B cell (primary cell): ENCODE results near the gene RERE. TPM values are rescaled to one million over a fixed set of nuclear protein-coding genes. Genes with fewer than 3 reads are reported as not detected.
"Not testable (repeated sequence)": the region's sequence is repeated elsewhere in the genome, so short reads cannot be mapped to it uniquely, and the experiment has no call there.

ENCODE experiments used
- ATAC-seq: fragments of 200-7000 bp; cut with Tn5 transposase; one replicate; pipeline ENCODE4 v1.10.0; 2021; ENCODE audit warnings: low read depth, mild to moderate bottlenecking, moderate number of reproducible peaks, moderate library complexity
- CTCF ChIA-PET: fragments of 350-600 bp; sonication (Branson Sonifier 250); formaldehyde crosslinking; loops from one replicate; lab custom pipeline; 2021; ENCODE audit warnings: antibody characterized with exemption, inconsistent platforms; lab: Charles Lee
- POLR2A ChIA-PET: fragments of 350-600 bp; sonication (Branson Sonifier 250); formaldehyde crosslinking; loops from one replicate; lab custom pipeline; 2021; ENCODE audit warnings: antibody characterized with exemption; lab: Charles Lee
- DNase-seq: peaks from one replicate; pipeline ENCODE4 v3.0.0; 2013
- H2AFZ ChIP-seq: 2 replicates; pipeline ENCODE4 v1.6.1; 2012; ENCODE audit warnings: mild to moderate bottlenecking, low read depth, low read length; ENCODE audit not compliant: insufficient read depth, poor library complexity, severe bottlenecking
- H3K27ac ChIP-seq, 2 donors: 1 replicate in 1 of 2; 2 replicates in 1 of 2; pipeline ENCODE4 v1.5.1; 2012 to 2013; ENCODE audit warnings: low read length in 2 of 2, mild to moderate bottlenecking in 2 of 2, moderate library complexity in 1 of 2
- H3K27me3 ChIP-seq, 4 experiments: fragments of 200-600 bp in 1 of 4; sonication (generic) in 1 of 4; replicated peaks in 1 of 4; 1 replicate in 2 of 4; 2 replicates in 2 of 4; pipeline versions ENCODE4 v1.6.1 to v1.7.0; 2013 to 2016; ENCODE audit warnings: low read length in 3 of 4, mild to moderate bottlenecking in 2 of 4, mixed read lengths in 1 of 4, moderate library complexity in 1 of 4; ENCODE audit not compliant: insufficient read depth in 4 of 4, control insufficient read depth in 3 of 4; ENCODE audit errors: control extremely low read depth in 1 of 4
- H3K36me3 ChIP-seq, 2 experiments: replicated peaks in 1 of 2; 1 replicate in 1 of 2; 2 replicates in 1 of 2; pipeline versions ENCODE4 v1.6.1 to v1.7.1; 2013; ENCODE audit warnings: low read length in 1 of 2; ENCODE audit not compliant: insufficient read depth in 2 of 2, control insufficient read depth in 1 of 2; ENCODE audit errors: control extremely low read depth in 1 of 2, extremely low read depth in 1 of 2
- H3K4me1 ChIP-seq, 2 donors: fragments of 200-600 bp in 1 of 2; sonication (generic) in 1 of 2; 1 replicate in 1 of 2; 2 replicates in 1 of 2; pipeline versions ENCODE4 v1.5.1 to v1.6.1; 2013 to 2017; ENCODE audit warnings: low read length in 2 of 2; ENCODE audit not compliant: control insufficient read depth in 2 of 2, insufficient read depth in 2 of 2
- H3K4me2 ChIP-seq: replicated peaks from 2 replicates; pipeline ENCODE3; 2012; ENCODE audit warnings: mild to moderate bottlenecking, low read depth, low read length; ENCODE audit not compliant: poor library complexity, severe bottlenecking
- H3K4me3 ChIP-seq, 5 experiments: fragments of 200-600 bp in 1 of 5; sonication (generic) in 1 of 5; 1 replicate in 3 of 5; 2 replicates in 2 of 5; pipeline versions ENCODE4 v1.5.1 to v1.7.0; 2011 to 2016; ENCODE audit warnings: low read length in 4 of 5, mild to moderate bottlenecking in 4 of 5, low read depth in 2 of 5, control low read depth in 1 of 5, moderate library complexity in 1 of 5; ENCODE audit not compliant: insufficient read depth in 1 of 5; ENCODE audit errors: control extremely low read depth in 1 of 5, extremely low read depth in 1 of 5
- H3K79me2 ChIP-seq: fragments of 200-600 bp; sonication (generic); one replicate; pipeline ENCODE4 v1.6.0; 2016; ENCODE audit warnings: low read length; ENCODE audit not compliant: control insufficient read depth, insufficient read depth
- H3K9ac ChIP-seq: fragments of 200-600 bp; sonication (generic); 2 replicates; pipeline ENCODE4 v1.6.1; 2017; ENCODE audit warnings: mild to moderate bottlenecking, low read length, moderate library complexity
- H3K9me3 ChIP-seq, 3 donors: one replicate each; pipeline versions ENCODE4 v1.6.1 to v1.7.1; 2013; ENCODE audit warnings: low read length in 2 of 3; ENCODE audit not compliant: control insufficient read depth in 2 of 3, insufficient read depth in 1 of 3; ENCODE audit errors: control extremely low read depth in 1 of 3
- H4K20me1 ChIP-seq: 2 replicates; pipeline ENCODE4 v1.6.0; 2012; ENCODE audit warnings: mild to moderate bottlenecking, low read length; ENCODE audit not compliant: insufficient read depth, control insufficient read depth, poor library complexity, severe bottlenecking
- H3K27ac Mint-ChIP-seq: one replicate; pipeline ENCODE4 v1.8.0; 2021; ENCODE audit warnings: mixed read lengths
- H3K27me3 Mint-ChIP-seq: one replicate; pipeline ENCODE4 v1.8.0; 2021; ENCODE audit warnings: mixed read lengths
- H3K4me1 Mint-ChIP-seq: one replicate; pipeline ENCODE4 v1.8.0; 2021; ENCODE audit warnings: mixed read lengths
- H3K4me3 Mint-ChIP-seq: one replicate; pipeline ENCODE4 v1.8.0; 2021; ENCODE audit warnings: mixed read lengths
- H3K9me3 Mint-ChIP-seq: one replicate; pipeline ENCODE4 v1.8.0; 2022; ENCODE audit warnings: mixed read lengths; ENCODE audit not compliant: insufficient read depth
- EZH2 ChIP-seq: IDR thresholded peaks from 2 replicates; pipeline ENCODE4 v1.6.1; 2012; ENCODE audit warnings: borderline replicate concordance, low read depth, mild to moderate bottlenecking, moderate library complexity, low read length; ENCODE audit not compliant: insufficient read depth, poor library complexity, severe bottlenecking
- WGBS: methylation state at CpG from one replicate; pipeline ENCODE4 v1.1.5; 2013; ENCODE audit warnings: missing lambda C conversion rate; ENCODE audit not compliant: insufficient coverage; 5-methylcytosine and 5-hydroxymethylcytosine counted together
- intact Hi-C: fragments of 100-400 bp; cut with micrococcal nuclease; formaldehyde crosslinking; loops from one replicate; pipeline ENCODE4 v1.10.0; 2022
- polyA plus RNA-seq: library from polyadenylated mRNA; depleted of rRNA; stranded (reverse); fragments of >200 nt; gene quantifications from 2 replicates; pipeline ENCODE4 v1.2.3, GENCODE V29; 2012
- total RNA-seq, 2 donors: library from RNA; stranded (reverse); fragments of 120-200 nt in 1 of 2; gene quantifications; 1 replicate in 1 of 2; 2 replicates in 1 of 2; pipeline versions ENCODE4 v1.2.3 to v1.2.4, GENCODE V29; 2013 to 2022
- TF ChIP-seq, protein P1 (sequence below): fragments of 200-600 bp; IDR thresholded peaks from one replicate; pipeline ENCODE4 v1.8.0; 2022; ENCODE audit warnings: antibody characterized with exemption, mild to moderate bottlenecking

RERE gene
- total and polyA plus RNA-seq, 2 donors (not counting 1 experiment from before 2014, with no cell fraction given), result 27.3 to 132 TPM

DNA sequence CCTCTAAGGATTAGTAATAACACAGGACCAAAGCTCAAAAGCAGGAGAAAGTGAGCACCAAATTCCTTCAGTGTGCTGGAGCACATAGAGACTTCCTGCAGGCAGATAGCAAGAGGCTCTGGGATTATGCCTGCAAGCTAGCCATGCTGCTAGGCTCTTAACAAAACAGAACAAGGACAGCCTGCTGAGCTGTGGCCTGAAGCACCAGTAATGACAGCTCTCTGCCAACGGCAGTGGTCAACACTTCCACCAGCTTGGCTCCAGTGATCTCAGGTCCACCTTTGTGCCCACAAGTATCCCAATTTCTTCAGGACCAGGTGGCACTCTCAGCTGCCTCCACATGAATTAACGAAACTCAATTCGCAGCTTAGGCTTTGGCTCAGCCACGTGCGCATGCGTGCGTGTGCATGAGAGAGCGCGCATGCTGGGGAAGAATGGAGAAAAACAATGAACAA lies 435.4 kb downstream of the RERE start:
- peak overlapping the region; percentile 51 for H3K4me2 ChIP-seq
- Mint-ChIP-seq H3K27me3 (no peaks in the 10 kb centered on the region), H3K27ac (no peak overlapping the region)

DNA sequence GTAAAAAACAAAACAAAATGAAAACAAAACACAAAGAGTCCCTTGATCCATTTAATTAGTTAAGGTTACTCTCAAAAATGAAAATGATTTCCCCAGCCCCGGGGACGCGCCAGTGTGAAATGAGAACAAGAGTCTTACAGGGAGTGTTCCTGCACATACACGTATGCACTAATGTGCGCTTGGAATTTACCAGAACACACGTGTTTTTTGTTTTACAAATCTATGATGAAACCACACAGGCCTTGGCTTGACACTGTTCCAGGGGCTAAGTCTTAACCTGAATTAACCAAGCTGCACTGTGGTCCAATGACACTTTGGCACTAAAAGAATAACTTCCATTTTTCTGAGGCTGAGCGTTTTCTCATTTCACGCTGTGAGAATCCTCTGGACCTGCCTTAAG lies 435.8 kb downstream of the RERE start:
- TF ChIP-seq, protein P1, sequence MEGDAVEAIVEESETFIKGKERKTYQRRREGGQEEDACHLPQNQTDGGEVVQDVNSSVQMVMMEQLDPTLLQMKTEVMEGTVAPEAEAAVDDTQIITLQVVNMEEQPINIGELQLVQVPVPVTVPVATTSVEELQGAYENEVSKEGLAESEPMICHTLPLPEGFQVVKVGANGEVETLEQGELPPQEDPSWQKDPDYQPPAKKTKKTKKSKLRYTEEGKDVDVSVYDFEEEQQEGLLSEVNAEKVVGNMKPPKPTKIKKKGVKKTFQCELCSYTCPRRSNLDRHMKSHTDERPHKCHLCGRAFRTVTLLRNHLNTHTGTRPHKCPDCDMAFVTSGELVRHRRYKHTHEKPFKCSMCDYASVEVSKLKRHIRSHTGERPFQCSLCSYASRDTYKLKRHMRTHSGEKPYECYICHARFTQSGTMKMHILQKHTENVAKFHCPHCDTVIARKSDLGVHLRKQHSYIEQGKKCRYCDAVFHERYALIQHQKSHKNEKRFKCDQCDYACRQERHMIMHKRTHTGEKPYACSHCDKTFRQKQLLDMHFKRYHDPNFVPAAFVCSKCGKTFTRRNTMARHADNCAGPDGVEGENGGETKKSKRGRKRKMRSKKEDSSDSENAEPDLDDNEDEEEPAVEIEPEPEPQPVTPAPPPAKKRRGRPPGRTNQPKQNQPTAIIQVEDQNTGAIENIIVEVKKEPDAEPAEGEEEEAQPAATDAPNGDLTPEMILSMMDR, result no peak
- no peak for TF ChIP-seq EZH2
- no peak overlapping the region for H3K27ac Mint-ChIP-seq
- H3K9ac ChIP-seq, result no peak overlapping the region
- H3K4me2 ChIP-seq, result no peak overlapping the region
- H3K4me1 Mint-ChIP-seq, result peaks cover 67% of the 10 kb centered on the region
- peaks cover 0 to 47% of the 10 kb centered on the region in 2 experiments for H3K36me3 ChIP-seq
- POLR2A ChIA-PET, result no interaction called here
- ATAC-seq (no peak), DNase-seq (no peak)
- no peak overlapping the region for H3K4me3 ChIP-seq
- H3K4me1 ChIP-seq, result peaks cover 25 to 38% of the 10 kb centered on the region in 2 donors
- 95% methylated on average over 4 of the region's 8 CpGs for WGBS
- no peaks in the 10 kb centered on the region for H3K9me3 ChIP-seq
- intact Hi-C loops, result no loop called here
- CTCF ChIA-PET, result interaction anchor here (0.9 to 1.3 kb wide), 5 partner anchors 28 to 366 kb away, joined by 3 read pairs; no protein-coding TSS in a partner anchor
- H3K27me3 Mint-ChIP-seq, result no peaks in the 10 kb centered on the region
- H2AFZ ChIP-seq, result no peak overlapping the region
- peaks cover 95% of the 10 kb centered on the region for H3K79me2 ChIP-seq
- peak overlapping the region in 1 of 2 donors; percentile 4 for H3K27ac ChIP-seq
- H3K9me3 Mint-ChIP-seq, result no peaks in the 10 kb centered on the region
- H3K27me3 ChIP-seq, result no peaks in the 10 kb centered on the region
- peaks cover 88% of the 10 kb centered on the region for H4K20me1 ChIP-seq
- H3K4me3 Mint-ChIP-seq, result no peak overlapping the region

More for the DNA sequence above, 435.4 kb downstream of the RERE start:
- H3K9ac ChIP-seq, result no peak overlapping the region
- TF ChIP-seq, protein P1, result no peak
- TF ChIP-seq EZH2, result no peak
- CTCF ChIA-PET, result interaction anchor here (0.9 to 1.7 kb wide), 5 partner anchors 27 to 367 kb away, joined by 3 to 5 read pairs (median 3); no protein-coding TSS in a partner anchor
- H3K4me1 ChIP-seq, result peaks cover 25 to 38% of the 10 kb centered on the region in 2 donors
- Mint-ChIP-seq H3K4me3 (no peak overlapping the region), H3K9me3 (no peaks in the 10 kb centered on the region), H3K4me1 (peaks cover 71% of the 10 kb centered on the region)
- ATAC-seq (no peak), DNase-seq (no peak)
- H3K9me3 ChIP-seq, result no peaks in the 10 kb centered on the region
- no peak overlapping the region for H3K4me3 ChIP-seq
- WGBS, result 96% methylated on average over 2 of the region's 9 CpGs
- peaks cover 88% of the 10 kb centered on the region for H4K20me1 ChIP-seq
- POLR2A ChIA-PET, result interaction anchor here (0.6 kb wide), 1 partner anchor 25 kb away, joined by 3 read pairs; no protein-coding TSS in a partner anchor
- no peaks in the 10 kb centered on the region for H3K27me3 ChIP-seq
- H3K36me3 ChIP-seq, result peaks cover 1 to 45% of the 10 kb centered on the region in 2 experiments
- H3K27ac ChIP-seq, result peak overlapping the region in 1 of 2 donors; percentile 4
- H3K79me2 ChIP-seq, result peaks cover 95% of the 10 kb centered on the region
- H2AFZ ChIP-seq, result no peak overlapping the region
- intact Hi-C loops, result no loop called here

DNA sequence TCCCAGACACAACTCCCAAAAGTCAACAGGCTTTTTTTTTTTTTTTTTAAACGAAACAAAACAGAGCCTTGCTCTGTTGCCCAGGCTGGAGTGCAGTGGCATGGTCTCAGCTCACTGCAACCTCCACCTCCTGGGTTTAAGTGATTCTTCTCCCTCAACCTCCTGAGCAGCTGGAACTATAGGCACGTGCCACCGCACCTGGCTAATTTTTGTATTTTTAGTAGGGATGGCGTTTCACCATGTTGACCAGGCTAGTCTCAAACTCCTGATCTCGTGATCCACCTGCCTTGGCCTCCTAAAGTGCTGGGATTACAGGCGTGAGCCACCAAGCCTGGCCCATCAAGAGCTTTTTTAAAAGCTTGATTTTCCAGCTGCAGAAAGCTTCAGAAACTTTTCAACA lies 437.1 kb downstream of the RERE start:
- peaks cover 0 to 51% of the 10 kb centered on the region in 2 experiments for H3K36me3 ChIP-seq
- H3K9ac ChIP-seq, H3K4me2 ChIP-seq, H3K27me3 ChIP-seq, H3K9me3 Mint-ChIP-seq, H3K27me3 Mint-ChIP-seq, H2AFZ ChIP-seq, H3K4me3 Mint-ChIP-seq, H3K4me3 ChIP-seq, ATAC-seq, DNase-seq, intact Hi-C loops, H3K27ac ChIP-seq, H3K9me3 ChIP-seq, H3K27ac Mint-ChIP-seq: not testable (repeated sequence)
- peaks cover 91% of the 10 kb centered on the region for H4K20me1 ChIP-seq
- peaks cover 94% of the 10 kb centered on the region for H3K79me2 ChIP-seq
- ChIA-PET POLR2A (interaction anchor here (0.7 kb wide), 2 partner anchors 9 to 405 kb away, joined by 3 to 5 read pairs; no protein-coding TSS in a partner anchor), CTCF (interaction anchor here (1.2 kb wide), 1 partner anchor 348 kb away, joined by 3 read pairs; no protein-coding TSS in a partner anchor)
- WGBS, result 87% methylated on average over 4 of the region's 6 CpGs
- peaks cover 68% of the 10 kb centered on the region for H3K4me1 Mint-ChIP-seq
- H3K4me1 ChIP-seq, result peaks cover 31 to 37% of the 10 kb centered on the region in 2 donors
